GM18873 (cell line): ENCODE measurements around the gene CYP11A1.

Experiments
- ATAC-seq: cut with Tn5 transposase; IDR thresholded peaks from one replicate; pipeline ENCODE4 v1.9.1; 2021; ENCODE audit warnings: mild to moderate bottlenecking, moderate library complexity, moderate number of reproducible peaks; ENCODE audit not compliant: unreplicated experiment, low FRiP score

Gene CYP11A1

DNA sequence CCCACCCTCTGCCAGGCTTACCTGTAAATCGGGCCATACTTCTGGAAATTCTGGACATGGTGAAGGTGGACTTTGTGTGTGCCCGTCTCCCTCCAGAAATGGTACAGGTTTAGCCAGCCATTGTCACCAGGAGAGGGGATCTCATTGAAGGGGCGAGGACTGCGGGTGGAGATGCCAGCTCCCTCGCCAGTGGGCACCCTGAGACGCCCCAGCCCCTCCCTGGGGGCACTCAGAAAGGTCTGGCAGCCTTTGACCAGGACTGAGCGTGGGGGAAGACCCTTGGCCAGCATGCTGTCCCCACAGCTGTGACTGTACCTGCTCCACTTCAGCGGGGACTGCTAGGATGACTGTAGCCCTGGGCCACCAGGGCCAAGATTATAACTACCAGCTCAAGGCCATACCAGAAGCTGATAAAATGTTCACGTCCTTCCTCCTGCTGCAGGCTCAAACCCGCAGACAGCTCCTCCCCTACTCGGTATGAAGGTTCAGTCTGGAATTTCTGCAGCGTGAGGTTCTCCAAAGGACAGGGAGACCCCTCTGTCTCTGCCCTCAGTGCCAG, at the start of gene CYP11A1:
Gene CYP11A1 (minus strand): TSS at position 351 of the 559 bp plus-strand sequence. CDS start 61 bp downstream, at position 290.
- ATAC-seq = no peak

DNA sequence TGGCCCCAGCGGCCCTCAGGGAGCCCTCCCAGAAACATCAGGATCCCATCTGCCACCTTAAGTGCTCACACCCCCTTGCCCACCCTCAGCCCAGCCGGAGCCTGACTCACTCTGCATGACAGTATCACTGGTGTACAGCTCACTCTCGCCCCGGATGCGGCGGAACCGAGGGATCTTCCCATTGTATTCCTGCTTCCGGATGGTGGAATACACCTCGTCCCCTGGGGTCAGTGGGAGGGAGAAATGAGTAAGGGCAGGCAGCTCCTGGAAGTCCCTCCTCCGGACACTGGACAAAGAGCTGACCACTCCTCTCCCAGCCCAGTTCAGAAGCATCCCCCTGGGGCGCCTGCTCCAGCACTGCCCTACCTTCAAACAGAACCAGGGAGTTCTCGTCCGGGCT, 49.8 kb upstream of the CYP11A1 start:
- no peak for ATAC-seq

DNA sequence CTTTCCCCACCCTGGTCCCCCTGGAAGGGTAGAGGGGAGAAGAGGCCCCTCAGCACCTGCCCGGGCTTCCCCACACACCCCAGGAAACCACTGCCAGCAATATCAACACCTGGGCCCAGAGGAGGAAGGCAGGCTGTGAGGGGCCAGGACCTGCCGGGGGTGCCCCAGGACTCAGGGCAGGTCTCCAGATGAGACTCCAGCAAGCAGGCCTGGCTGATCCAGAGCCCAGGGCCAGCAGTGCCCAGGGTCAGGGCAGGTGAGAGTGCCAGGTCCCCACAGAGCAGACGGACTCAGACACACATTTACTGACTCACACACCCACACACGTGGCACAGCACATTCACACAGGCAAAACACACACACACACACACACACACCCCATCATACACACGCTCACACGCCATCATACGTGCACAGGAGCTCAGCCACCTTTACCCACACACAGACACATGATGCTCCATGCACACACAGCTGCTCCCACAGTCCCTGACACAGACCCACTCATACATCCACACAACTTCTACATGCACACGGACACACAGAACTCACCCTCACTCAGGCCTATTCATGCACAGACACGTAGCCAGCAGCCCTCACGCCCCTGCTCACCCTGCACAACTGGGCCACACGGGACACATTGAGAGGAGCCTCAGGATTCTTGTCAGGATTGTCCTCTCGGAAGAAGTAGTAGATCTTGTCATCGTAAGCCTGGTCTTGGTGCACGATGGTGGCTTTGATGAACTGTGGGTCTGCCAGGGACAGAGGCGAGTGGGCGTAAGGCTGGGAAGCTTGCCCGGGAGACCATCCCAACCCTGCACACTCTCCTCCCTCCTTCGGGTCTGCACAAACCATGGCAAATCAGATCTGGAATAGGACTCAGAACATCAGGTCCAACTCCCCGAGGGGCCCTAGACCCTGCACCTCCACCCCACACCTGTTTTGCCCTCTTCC, 48.8 kb upstream of the CYP11A1 start:
- no peak for ATAC-seq

DNA sequence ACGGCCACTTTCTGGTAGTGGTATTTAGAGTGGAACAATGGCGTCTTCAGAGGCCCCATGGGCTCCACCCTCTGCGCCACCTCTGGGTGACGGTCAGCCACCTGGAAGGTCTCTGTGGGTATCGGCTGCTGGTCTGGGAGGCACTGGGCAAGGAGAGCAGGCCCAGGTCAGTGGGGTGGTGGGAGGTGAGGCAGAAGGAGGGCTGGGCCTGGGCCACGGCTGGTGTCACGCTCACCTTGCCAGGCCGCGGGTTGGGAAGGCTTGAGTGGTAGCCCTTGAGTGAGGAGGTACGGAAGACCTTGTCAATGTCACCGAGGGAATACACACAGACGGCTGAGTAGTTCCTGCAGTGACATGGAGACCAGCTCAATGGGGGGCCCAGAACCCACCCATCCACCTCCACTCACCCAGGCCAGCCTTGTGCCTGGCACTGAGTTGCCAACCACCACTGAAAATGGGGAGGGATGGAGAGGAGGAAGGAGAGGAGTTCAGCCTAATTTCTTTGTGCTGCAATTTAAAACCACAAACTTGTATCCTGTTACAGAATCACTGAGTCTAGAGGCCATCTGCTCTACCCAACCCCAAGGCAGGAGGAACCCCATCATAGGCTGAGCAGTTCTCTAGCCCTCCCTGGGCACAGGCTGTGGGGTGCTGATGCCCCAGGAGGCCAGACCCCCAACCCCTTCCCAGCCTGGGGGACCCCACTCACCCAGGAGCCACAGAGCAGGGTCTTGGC, 47.3 kb upstream of the CYP11A1 start:
- ATAC-seq = no peak

DNA sequence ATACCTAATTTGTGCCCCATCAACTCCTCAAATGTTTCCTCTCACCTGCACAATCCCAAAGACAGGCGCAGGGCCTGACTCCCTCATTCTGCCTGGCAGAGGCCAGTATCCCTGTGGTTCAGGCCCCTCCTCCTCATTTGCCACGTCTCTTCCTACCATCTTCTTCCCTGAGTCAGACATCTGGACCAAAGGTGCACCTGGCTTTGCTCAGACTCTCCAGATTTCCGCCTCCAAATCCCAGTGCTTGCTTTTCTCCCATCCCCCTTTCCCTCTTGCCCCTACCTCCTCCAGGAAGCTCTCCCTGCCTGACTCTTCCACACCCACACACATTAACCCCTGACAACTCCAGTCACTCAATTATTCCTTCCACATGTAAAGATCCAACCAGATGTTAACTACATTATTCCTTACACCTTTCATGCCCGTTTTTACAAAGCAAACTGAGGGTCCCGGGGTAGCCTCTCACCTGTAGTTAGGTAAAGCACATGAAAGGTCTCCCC, 46.7 kb upstream of the CYP11A1 start:
- no peak for ATAC-seq

DNA sequence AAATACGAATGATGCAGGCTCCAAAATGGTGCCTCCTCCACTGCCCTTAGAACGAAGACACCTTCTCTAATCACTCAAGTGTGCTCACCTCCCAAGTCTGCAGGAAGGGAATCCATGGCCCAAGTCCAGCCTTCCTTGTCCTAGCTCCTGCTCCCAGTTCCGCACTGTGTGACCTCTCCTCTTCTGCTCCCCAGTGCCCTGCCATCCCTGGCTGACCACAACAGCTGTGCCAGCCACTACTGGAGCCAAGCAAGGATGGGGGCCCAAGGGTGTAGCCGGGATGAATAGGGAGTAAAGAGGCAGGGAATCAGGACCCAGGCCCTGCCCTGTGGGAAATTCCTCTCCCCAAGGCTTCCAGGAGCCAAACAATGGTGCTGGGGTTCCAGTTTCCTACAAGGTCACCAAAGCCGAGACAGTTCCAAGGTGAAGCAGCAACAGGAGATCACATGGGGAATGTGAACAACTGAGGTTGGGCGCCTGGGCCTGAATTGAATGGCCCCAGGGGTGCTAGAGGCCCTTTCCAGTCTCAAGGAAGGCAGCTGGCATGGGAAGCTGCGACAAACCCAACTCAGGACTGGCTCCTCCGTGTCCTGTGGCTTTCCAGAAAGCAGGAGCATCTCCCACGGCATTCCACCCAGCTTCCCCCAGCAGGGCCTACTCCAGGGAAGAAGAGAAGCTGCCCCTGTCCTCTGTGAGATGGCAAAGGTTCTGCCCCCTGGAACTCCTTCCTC, 46.1 kb upstream of the CYP11A1 start:
- ATAC-seq = no peak

DNA sequence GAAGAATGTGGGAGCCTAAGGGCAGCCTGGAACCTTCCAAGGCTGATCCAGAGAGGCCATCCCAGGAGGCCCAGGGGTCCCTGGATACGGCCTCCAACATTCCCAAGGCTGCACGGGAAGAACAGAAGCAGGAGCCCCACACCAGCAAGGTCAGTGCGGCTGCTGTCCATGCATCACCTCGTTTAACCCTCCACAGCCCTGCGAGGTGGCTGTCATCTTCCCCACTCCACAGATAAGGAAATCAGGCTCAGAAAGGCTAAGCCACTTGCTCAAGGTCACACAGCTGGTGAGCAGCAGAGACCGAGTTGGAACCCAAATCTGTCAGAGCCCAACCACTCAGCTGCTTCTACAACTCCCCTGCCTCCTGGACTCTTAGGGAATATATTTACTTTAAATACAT, 44.7 kb upstream of the CYP11A1 start:
- ATAC-seq = no peak

DNA sequence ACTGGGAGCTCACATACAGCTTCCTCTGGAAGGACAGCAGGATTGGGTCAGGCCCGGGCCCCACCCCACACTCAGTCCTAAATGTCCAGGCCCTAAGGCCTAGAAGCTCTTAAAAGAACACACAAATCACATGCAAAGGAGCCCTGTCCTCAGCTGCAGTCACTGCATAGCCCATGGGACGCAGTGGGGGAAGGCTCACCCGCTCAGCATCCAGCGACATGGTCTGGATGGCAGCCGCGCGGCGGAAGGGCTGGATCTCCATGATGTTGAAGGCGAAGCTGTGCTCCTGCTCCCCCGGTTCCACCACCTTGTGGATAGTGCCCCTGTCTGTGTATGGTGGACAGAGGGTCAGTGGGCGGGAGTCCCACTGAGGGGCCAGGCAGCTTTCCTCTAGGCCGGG, 44.2 kb upstream of the CYP11A1 start:
- no peak for ATAC-seq

DNA sequence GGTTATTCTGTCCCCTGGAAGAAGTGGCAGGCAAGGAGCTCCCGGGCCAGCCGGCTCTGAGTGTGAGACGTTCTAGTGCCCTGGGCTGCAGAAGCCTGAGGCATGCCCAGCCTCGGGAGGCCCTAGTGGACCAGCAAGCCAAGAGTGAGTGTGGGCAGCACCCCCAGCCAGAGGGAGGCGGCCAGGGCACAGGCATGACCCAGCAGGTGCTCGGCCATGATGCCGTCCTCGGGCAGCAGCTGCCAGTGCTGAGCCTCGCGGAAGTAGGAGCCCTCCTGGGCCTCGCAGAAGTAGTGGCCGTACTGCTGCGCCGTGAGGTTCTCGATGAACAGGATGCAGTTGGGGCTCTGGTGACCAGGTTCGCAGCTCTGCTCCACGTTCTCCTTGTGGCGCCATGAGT, 43.1 kb upstream of the CYP11A1 start:
- ATAC-seq = no peak

DNA sequence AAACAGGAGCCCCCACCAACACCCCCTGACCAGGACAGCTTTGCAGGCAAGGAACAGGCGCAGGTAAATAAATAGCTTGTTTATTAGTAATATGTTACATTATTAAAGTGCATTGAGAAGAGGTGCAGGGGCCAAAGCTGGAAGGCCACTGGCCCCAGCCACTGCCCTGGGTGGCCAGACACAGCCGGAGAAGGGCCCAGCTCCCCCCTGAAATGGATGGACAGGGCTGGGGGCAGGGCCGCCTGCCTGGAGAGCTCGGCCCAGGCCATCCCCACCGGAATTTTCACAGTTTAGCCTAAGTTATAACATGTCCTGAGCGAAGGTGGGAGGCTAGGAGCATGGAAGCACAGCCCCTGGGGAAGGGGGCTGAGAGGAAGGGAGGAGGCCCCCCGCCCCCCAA, 41.8 kb upstream of the CYP11A1 start:
- no peak for ATAC-seq

DNA sequence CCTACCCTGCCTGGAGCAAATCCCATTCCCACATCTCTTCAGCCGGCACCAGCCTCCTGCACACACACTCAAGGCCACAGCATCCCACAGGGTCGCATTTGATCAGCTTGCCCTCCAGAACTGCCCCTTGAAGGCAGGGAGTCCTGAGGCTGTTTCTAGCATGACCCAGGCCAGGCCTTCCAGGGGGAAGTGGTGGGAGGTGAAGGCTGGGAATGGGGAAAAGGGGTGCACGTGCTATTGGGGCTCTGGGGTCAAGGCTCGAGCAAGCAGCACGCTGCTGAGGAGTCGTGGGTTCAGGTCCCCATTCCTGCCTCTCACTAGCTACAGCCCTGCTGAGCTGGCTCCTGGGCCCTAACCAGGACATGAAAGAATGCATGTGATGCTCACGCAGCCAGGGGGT, 41.4 kb upstream of the CYP11A1 start:
- no peak for ATAC-seq

DNA sequence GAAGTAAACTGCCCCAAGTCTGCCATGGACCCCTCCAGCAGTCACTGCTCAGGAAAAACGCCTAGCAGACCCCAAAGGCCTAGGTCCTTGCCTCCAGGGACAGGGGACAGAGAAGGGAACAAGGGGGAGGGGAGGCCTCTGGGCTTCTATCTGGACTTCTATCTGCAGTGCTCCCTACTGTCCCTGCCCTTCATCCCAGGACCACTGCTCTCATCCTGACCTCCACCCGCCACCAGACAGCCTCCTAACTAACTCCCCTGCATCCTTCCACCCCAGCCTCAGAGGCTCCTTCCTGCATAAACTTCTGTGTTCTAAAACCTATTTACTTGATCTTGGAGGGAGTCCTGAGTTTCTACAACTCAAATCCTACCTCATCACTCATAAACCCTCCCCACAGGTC, 40.9 kb upstream of the CYP11A1 start:
- ATAC-seq = no peak

DNA sequence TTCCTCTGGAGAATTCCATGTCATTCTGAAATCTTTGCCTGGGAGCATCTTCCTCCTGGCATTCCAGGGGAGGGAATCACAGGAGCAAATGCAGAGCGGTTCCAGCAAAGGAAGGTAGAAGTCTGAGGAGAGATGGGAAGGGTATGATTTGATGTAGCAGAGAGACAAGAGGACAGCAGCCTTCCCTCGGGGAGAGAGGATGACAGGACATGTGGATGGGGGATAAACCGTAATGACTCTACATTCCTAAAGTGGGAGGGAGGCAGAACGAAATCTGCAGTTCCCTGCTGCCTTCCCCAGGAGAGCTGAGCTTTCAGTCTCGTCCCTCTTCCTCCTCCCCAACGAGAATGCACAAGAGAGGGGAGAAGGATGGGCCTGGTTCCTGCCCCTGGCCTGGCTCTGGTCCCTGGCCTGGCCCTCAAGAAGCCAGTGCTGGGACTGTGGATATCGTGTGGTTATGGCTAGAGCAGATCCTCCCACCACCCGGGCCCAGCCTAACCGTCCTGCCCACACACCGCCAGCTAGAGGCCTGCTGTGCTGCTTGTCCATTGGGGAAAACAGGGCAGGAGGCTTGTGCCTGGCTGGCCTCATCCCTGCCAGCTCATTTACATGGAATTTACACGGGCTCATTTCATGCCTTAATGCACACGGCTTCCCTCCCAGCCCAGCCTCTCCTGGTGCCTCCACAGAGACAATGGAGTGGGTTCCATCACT, 39.7 kb upstream of the CYP11A1 start:
- ATAC-seq = no peak

DNA sequence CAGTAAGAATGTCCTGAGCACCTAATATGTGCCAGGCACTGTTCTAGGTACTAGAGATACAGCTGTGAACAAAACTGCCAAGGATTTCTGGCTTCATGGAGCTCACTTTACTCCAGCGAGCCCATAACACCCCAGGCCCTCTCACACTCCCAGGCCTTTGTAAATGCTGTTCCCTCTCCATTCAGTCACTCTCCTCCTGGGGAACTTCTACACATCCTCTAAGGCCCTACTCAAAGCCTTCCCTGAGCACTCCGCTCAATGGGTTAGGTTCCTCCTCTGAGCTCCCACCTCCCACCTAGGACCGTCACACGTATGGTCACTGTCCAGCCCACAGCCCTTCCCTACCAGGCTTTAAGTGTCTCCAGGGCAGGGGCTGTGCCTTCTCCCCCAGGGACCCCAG, 39.1 kb upstream of the CYP11A1 start:
- ATAC-seq = no peak

DNA sequence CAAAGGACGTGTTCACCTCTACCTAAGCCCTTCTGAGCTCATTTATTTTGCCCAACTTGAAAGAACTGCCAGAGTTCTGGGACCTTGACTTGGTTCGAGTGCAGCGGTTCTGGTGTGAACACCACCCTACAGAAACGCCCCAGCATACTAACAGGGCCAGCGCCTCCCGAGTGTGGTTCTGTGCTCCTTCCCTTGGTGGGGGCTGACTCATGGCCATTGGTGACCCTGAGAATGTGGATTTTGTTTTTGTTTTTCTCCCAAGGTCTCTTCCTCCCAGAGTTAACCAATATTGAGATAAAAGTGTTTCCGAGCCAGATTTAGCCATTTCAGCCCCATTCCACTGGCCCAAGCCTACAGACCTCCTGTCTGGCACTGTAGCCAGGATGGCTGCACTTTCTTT, 38.4 kb upstream of the CYP11A1 start:
- no peak for ATAC-seq

DNA sequence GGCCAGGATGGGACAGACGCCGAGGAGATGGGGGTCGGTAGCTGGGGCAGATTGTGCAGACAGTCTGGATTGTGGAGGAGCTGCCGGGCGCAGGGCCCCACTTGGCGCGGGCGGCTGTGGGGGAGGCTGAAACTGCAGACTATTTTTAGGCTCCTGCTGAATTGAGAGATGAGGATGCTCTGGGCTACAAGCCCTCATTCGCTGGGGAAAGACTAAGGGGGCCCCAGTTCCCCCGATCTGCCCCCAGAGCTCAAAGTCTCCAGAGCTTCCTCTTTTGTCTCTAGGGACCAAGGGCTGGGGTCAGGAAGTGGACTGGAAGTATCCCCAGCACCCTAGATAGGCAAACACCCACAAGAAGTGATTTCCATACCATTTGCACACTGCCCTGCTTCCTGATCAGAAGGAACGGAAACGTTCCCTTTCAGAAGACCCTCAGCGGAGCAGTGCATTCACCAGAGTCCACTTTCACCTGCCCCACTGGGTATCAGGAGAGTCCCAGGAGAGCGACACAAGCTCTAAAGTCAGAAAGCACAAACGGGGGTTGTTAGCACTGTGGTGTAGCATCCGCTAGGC, 36.6 kb upstream of the CYP11A1 start:
- ATAC-seq = no peak

DNA sequence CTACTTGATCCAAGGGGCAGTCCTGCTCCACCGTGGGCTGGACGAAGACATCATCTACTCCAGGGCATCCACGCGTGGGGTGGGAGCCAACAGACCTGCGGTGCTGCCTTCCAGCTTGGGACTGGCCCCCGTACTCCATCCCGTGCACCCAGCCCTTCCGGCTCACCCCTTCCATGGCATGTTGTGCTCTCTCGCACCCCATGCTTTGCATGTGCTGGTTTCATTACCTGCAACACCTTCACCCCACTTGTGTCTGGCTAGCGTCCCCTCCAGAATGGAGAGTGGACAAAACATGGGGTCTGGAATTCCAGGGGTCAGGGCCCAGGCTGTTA, 36.1 kb upstream of the CYP11A1 start:
- ATAC-seq = no peak

DNA sequence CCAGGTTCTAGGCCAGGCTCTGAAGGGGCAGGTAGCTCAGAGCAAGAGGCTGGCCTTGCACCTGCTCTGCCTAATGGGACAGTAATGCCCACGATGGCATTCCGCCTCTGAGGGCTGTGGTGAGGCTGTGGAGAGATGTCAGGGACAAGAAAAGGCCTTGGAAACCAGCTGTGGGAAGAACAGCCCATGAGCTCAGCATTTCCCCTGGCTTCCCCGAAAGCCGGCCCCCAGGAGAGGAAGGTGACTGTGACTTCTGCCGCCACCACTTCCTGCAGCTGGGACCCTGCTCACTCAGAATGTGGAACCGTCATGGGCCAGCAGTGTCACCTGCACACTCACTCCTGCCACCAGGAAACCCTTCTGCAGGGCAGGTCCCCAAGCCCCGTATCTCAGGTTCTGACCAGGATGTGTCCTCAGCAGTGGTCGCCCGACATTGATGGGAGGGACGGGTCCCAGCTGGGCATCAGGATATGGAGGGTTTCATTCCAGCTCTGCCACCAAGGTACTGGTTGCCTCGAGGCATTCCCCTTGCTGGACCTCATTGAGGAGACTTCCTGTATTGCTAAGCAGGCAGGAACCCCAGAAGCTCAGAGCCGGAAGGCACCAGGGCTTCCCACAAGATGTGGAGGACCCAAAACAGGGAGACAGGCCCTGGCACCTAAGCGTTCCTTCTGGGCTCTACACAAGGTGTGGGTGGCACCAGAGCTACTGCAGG, 35.6 kb upstream of the CYP11A1 start:
- no peak for ATAC-seq

DNA sequence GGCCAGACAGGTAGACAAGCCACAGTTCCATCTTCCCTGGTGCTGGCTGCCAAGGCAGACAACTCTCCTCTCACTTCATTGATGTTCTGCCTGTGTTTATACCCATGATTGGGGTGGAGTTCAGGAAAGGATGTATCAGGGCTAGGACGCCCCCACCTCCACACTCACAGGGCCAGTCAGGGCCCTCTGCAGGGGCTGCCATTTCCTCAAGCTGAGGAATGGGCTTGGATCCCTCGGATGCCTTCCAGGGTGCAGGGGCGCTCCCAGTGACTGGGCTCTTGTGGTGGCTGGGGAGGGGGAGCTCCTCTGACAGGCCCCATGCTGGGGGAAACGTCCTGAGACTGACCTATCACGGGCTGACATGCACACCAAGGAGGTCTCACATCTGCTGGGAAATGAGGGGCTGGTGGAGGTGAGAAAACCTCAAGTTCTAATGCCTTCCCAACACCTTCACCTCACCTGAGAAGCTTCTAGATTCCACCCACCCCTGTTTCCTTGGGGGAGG, 34.9 kb upstream of the CYP11A1 start:
- no peak for ATAC-seq
